ENCODE data around the gene EPHA6.
A peak's percentile ranks its signal among the peaks of the same experiment; 100 is the strongest.

The EPHA6 gene

GRCh38 chr3:97713634-97714033 is 899.2 kb downstream of the EPHA6 start:
- no peak for DNase-seq

- DNase-seq, result peak; percentile 69 to 91 (median 80)
Observed at GRCh38 chr3:97719156-97719821, 904.9 kb downstream of the EPHA6 start.

GRCh38 chr3:97720417-97720816 is 906.0 kb downstream of the EPHA6 start:
- DNase-seq, result peak; percentile 26 to 79 (median 61)

GRCh38 chr3:97721446-97721845 is 907.1 kb downstream of the EPHA6 start:
- DNase-seq, result peak in 2 of 3 experiments; percentile 1 to 10

- peak; percentile 8 to 88 (median 76) for DNase-seq
Observed at GRCh38 chr3:97736928-97737327, 922.5 kb downstream of the EPHA6 start.

GRCh38 chr3:97738761-97739160 is 924.4 kb downstream of the EPHA6 start:
- DNase-seq, result no peak

GRCh38 chr3:97742036-97742435 is 927.6 kb downstream of the EPHA6 start:
- DNase-seq, result no peak

- no peak for DNase-seq
Observed at GRCh38 chr3:97744289-97744688, 929.9 kb downstream of the EPHA6 start.

- peak in 2 of 3 experiments; percentile 48 to 71 for DNase-seq
Observed at GRCh38 chr3:97763586-97764406, 949.4 kb downstream of the EPHA6 start.

- peak; percentile 92 to 99 (median 99) for DNase-seq
Observed at GRCh38 chr3:97764407-97765238, 950.2 kb downstream of the EPHA6 start, which contains the start of gene ARL6. TSS of gene ARL6 (plus strand) at chr3:97764758. CDS start at chr3:97768108, 3,350 bp downstream.

- peak in 2 of 3 experiments; percentile 3 to 33 for DNase-seq
Observed at GRCh38 chr3:97765336-97765735, 950.9 kb downstream of the EPHA6 start.

- no peak for DNase-seq
Observed at GRCh38 chr3:97772926-97773325, 958.5 kb downstream of the EPHA6 start.

GRCh38 chr3:97778152-97778551 is 963.8 kb downstream of the EPHA6 start:
- DNase-seq, result no peak

- DNase-seq, result peak; percentile 13 to 79 (median 54)
Observed at GRCh38 chr3:97793420-97794019, 979.1 kb downstream of the EPHA6 start.

- DNase-seq, result no peak
Observed at GRCh38 chr3:97795951-97796350, 981.6 kb downstream of the EPHA6 start.
